Measurements from ENCODE around the gene HAGH. TPM values are rescaled to one million over a fixed set of nuclear protein-coding genes. Genes with fewer than 3 reads are reported as not detected.

Gene HAGH
- total RNA-seq, 2 donors from 2014 or later, result 39.5 to 47.5 TPM

DNA sequence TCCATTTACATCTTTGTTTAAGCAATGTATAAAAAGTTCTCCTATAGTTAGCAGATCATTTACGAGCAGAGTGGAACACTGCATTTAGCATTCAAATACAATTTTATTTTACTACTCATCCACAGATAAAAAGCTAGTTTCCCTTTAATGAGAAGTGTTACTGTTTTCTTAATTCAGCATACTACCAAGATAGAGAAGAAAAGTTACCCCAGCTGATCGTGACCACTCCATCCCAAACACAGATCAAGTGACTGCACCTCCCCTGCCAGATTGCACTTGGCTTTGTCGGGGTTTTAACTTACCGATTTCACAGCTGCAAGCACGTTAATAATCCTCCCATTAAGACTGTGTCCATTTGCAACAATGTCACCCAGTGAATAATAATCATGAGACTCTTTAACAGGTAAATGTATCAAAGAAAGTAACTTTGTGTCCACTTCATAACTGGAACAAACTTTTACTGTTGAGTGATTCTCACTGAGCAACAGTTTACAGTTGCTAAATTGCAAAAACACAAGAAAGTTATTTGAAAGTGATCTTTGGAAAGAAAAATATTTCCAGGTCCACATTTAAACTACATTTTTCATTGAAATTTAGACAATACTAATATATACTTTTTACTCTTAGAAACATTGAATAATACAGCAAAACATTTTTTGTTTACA, 30.9 kb upstream of the HAGH start:
- no peaks in the 10 kb centered on the region for H3K4me1 Mint-ChIP-seq (ENCODE audit: low read depth in 2 of 2)
- DNase-seq (ENCODE audit: low spot score) (no peak), ATAC-seq (no peak)
- peaks cover 37 to 54% of the 10 kb centered on the region in 2 donors for H3K27me3 Mint-ChIP-seq
- H3K27ac Mint-ChIP-seq, result no peak overlapping the region
- H3K36me3 Mint-ChIP-seq, result no peaks in the 10 kb centered on the region
- H3K9me3 Mint-ChIP-seq, result no peaks in the 10 kb centered on the region
- no peak overlapping the region for H3K4me3 Mint-ChIP-seq

DNA sequence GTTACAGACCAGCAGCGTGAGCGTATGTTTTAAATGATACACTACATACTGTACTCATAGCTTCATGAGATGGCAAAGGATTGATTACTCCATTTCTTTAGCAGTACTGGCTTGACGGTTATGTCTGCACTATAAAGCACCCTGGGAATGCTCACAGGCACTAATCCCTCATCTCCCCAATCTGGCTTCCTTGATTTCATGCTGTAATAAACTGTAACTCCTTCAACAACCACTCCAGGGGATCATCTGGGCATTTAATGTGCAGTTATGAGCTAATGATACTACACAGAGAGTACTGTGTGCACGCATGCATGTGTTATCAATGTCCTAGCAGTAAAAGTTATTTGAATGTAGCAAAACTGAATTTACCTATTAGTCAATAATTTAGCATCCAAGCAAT, 25.2 kb upstream of the HAGH start:
- H3K36me3 Mint-ChIP-seq, result no peaks in the 10 kb centered on the region
- H3K4me1 Mint-ChIP-seq (ENCODE audit: low read depth in 2 of 2), result no peaks in the 10 kb centered on the region
- no peak overlapping the region for H3K4me3 Mint-ChIP-seq
- ATAC-seq (no peak), DNase-seq (ENCODE audit: low spot score) (no peak)
- H3K27ac Mint-ChIP-seq, result no peak overlapping the region
- H3K9me3 Mint-ChIP-seq, result no peaks in the 10 kb centered on the region
- peaks cover 11 to 13% of the 10 kb centered on the region in 2 donors for H3K27me3 Mint-ChIP-seq

DNA sequence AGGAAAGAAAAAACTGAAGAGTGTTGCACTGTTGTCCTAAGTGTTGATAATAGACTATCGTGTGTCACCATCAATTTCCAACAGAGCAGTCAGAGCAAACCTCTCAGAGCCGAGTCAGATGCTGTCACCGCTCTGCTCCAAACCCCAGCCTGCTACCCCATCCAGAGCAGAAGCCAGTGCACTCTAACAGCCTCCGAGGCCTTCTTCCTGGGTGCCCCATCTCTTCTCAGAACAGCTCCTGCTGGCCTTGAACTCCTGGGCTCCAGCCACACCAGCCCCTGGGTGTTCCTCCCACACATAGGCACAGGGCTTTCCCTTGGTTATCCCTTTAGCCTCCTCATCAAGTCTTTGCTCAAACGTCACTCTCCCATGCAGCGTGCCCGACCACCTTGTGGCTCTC, 24.4 kb upstream of the HAGH start:
- Mint-ChIP-seq H3K27ac (no peak overlapping the region), H3K9me3 (no peaks in the 10 kb centered on the region), H3K27me3 (peaks cover 15 to 17% of the 10 kb centered on the region in 2 donors), H3K36me3 (no peaks in the 10 kb centered on the region), H3K4me1 (ENCODE audit: low read depth in 2 of 2) (no peaks in the 10 kb centered on the region), H3K4me3 (no peak overlapping the region)
- no peak for ATAC-seq
- no peak for DNase-seq (ENCODE audit: low spot score)

DNA sequence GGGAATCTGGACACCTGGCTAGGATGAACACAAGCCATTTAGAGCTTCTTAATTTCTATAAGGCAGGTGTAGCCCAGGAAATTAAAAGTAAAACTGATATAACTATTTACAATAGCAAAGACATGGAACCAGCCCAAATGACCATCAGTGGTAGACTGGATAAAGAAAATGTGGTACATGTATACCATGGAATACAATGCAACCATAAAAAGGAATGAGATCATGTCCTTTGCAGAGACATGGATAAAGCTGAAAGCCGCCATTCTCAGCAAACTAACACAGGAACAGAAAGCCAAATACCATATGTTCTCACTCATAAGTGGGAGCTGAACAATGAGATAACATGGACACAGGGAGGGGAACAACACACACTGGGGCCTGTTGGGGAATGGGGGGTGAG, 19.8 kb upstream of the HAGH start:
- no peak for ATAC-seq
- Mint-ChIP-seq H3K36me3 (no peaks in the 10 kb centered on the region), H3K9me3 (no peaks in the 10 kb centered on the region)

DNA sequence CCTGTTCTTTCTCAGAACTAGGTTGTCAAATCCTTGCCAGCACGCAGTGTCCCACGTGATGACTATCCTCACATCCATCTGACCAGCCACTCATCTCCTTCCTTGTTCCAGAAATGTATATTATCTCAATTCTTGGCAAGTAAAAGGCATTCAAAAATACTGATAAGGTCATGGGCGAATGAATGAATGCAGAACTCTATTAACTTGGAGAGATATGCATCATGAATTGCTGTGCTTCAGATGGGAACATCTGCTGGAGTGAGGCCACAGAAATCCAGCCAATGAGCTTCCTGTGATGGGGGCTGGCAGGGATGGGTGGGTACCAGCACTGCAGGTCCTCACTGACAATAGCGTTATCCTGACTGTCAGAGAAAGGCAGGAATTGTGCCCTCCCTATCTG, 19.4 kb upstream of the HAGH start:
- ATAC-seq, result no peak
- no peaks in the 10 kb centered on the region for H3K9me3 Mint-ChIP-seq
- peaks cover 7 to 8% of the 10 kb centered on the region in 2 donors for H3K27me3 Mint-ChIP-seq
- DNase-seq (ENCODE audit: low spot score), result no peak
- H3K4me1 Mint-ChIP-seq (ENCODE audit: low read depth in 2 of 2), result no peaks in the 10 kb centered on the region
- peak overlapping the region in 1 of 2 donors; percentile 15 for H3K27ac Mint-ChIP-seq
- H3K36me3 Mint-ChIP-seq, result no peaks in the 10 kb centered on the region
- H3K4me3 Mint-ChIP-seq, result no peak overlapping the region

More for the DNA sequence above, 19.8 kb upstream of the HAGH start:
- Mint-ChIP-seq H3K4me3 (no peak overlapping the region), H3K27ac (peak overlapping the region in 1 of 2 donors; percentile 15), H3K4me1 (ENCODE audit: low read depth in 2 of 2) (no peaks in the 10 kb centered on the region), H3K27me3 (peaks cover 8 to 11% of the 10 kb centered on the region in 2 donors)
- no peak for DNase-seq (ENCODE audit: low spot score)

DNA sequence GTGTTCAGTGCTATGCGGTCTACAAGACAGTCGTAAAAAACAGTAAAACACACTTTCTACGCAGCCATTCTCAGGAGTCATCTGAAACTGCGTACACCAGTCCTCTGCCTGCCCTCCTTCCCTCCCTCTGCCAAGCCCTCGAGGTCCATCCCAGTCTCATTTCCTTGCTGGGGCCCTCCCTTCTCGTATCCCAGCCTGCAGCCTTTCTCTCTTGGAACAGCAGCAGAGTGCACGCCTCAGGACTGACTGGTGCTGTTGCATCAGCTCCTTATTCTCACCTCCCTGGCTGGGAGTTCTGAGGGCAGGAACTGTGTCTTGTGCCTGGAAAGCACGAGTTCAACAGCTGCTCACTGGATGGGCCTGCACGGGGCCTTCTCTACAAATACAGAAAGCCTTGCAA, 12.9 kb upstream of the HAGH start:
- H3K4me1 Mint-ChIP-seq (ENCODE audit: low read depth in 2 of 2), result no peaks in the 10 kb centered on the region
- ATAC-seq (no peak), DNase-seq (ENCODE audit: low spot score) (no peak)
- no peaks in the 10 kb centered on the region for H3K36me3 Mint-ChIP-seq
- H3K9me3 Mint-ChIP-seq, result no peaks in the 10 kb centered on the region
- no peak overlapping the region for H3K27ac Mint-ChIP-seq
- no peaks in the 10 kb centered on the region for H3K27me3 Mint-ChIP-seq
- H3K4me3 Mint-ChIP-seq, result no peak overlapping the region

DNA sequence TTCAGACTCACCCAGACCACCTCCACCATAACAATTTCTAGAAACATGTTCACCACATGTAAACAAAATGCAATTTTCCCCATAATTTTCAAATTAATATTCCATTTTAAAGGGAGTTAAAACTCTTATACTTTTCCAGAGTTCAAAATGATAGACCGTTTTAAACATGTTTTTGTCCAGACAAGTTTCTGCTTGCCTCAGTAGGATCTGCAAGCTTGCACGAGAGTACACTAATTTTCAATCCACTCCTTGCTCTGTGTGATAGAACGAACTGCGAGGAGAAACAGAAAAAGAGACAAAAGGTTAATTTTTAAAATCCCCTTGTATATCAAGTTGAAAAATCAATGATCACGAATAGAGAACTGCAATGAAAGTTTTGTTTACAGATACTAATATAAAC, 7.5 kb upstream of the HAGH start:
- DNase-seq (ENCODE audit: low spot score) (no peak), ATAC-seq (no peak)
- Mint-ChIP-seq H3K36me3 (no peaks in the 10 kb centered on the region), H3K4me3 (no peak overlapping the region), H3K27me3 (no peaks in the 10 kb centered on the region), H3K4me1 (ENCODE audit: low read depth in 2 of 2) (peaks cover 0 to 11% of the 10 kb centered on the region in 2 donors), H3K27ac (no peak overlapping the region), H3K9me3 (no peaks in the 10 kb centered on the region)

DNA sequence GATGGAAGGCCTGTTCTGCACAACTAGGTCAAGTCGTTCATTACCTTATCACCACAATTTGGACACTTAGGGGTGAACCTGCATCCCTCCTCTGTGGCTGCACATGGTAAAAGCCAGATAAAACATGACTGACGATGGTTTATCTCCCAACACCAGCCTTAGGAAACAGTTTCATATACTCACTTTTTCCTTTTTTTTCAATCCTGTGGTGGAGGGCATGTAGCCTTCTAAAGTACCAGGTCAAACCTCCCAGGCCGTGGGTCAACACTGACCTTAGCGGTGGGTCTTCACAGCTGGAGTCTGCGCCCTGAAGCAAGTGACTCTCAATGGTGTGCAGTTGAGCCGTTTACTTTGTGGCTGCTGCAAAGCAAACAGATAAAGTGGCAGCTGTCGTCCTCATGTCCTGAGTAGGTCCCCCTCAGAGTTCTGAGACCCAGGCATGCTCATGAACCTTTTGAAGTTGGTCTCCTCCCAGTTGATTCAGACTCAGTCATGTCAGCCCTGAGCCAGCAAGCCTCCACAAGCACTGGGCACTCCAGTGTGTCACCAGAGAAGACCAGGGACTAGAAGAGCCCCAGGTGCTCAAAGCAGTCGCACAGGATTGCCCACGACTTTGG, 6.3 kb upstream of the HAGH start:
- ATAC-seq (no peak), DNase-seq (ENCODE audit: low spot score) (no peak)
- Mint-ChIP-seq H3K27me3 (no peaks in the 10 kb centered on the region), H3K4me3 (no peak overlapping the region), H3K4me1 (ENCODE audit: low read depth in 2 of 2) (peaks cover 0 to 13% of the 10 kb centered on the region in 2 donors), H3K27ac (peak overlapping the region in 1 of 2 donors; percentile 50), H3K36me3 (no peaks in the 10 kb centered on the region), H3K9me3 (no peaks in the 10 kb centered on the region)

DNA sequence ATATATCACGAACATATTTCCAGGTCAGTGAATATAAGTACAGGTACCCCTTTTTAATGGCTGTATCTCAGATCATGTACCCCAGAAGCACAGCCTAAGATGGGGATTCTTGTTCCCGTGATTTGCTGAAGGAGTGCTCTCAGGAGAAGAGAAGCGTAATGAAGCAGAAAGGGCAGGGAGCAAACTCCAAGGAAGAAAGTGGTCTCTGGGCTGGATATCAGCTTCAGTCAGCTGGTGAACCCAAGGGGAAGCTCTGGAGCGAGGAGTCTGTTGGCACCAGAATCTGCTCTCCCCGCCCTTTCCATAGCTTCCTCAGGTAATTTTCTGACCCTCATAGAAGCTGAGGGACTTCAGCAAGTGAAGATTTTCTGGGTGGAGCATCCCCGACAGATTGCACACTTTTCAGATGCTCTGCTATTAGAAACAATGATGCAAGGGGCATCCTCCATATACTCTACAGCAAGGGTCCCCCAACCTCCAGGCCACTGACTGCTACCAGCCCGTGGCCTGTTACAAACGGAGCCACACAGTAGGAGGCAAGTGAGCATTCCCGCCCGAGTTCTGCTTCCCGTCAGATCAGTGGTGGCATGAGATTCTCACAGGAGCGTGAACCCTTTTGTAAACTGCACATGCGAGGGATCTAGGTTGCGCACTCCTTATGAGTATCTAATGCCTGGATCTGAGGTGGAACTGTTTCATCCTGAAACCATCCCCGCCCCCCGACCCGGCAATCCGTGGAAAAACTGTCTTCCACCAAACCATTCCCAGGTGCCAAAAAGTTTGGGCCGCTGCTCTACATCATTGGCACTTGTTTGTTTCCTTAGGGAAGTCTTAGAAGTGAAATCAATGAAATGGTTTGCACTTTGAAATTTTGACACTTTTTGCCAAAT, 4.8 kb upstream of the HAGH start:
- Mint-ChIP-seq H3K9me3 (no peaks in the 10 kb centered on the region), H3K36me3 (no peaks in the 10 kb centered on the region), H3K4me3 (no peak overlapping the region), H3K4me1 (ENCODE audit: low read depth in 2 of 2) (peaks cover 7 to 23% of the 10 kb centered on the region in 2 donors), H3K27me3 (no peaks in the 10 kb centered on the region), H3K27ac (no peak overlapping the region)
- DNase-seq (ENCODE audit: low spot score), result no peak
- no peak for ATAC-seq

DNA sequence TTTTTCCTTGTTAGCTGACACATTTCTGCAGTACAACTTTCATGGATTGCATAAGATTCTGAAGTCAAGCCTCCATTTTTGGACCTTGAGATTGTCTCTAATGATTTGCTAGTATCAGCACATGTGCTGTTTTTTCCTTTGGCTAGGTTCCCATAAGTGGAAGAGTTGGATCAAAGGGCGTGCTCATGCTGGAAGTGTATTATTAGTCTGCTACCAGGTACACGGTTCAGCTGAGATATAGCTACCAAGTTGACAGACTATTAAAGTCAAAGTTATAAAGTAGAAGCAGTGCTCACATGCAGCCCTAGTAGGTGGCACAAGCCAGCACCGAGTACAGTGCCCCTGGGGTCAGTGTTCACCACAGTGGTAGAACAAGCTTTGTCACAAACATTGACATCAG, 3.6 kb upstream of the HAGH start:
- ATAC-seq, result no peak
- no peaks in the 10 kb centered on the region for H3K9me3 Mint-ChIP-seq
- DNase-seq (ENCODE audit: low spot score), result no peak
- H3K27me3 Mint-ChIP-seq, result no peaks in the 10 kb centered on the region
- H3K4me1 Mint-ChIP-seq (ENCODE audit: low read depth in 2 of 2), result peaks cover 7 to 26% of the 10 kb centered on the region in 2 donors
- no peak overlapping the region for H3K27ac Mint-ChIP-seq
- no peaks in the 10 kb centered on the region for H3K36me3 Mint-ChIP-seq
- no peak overlapping the region for H3K4me3 Mint-ChIP-seq

DNA sequence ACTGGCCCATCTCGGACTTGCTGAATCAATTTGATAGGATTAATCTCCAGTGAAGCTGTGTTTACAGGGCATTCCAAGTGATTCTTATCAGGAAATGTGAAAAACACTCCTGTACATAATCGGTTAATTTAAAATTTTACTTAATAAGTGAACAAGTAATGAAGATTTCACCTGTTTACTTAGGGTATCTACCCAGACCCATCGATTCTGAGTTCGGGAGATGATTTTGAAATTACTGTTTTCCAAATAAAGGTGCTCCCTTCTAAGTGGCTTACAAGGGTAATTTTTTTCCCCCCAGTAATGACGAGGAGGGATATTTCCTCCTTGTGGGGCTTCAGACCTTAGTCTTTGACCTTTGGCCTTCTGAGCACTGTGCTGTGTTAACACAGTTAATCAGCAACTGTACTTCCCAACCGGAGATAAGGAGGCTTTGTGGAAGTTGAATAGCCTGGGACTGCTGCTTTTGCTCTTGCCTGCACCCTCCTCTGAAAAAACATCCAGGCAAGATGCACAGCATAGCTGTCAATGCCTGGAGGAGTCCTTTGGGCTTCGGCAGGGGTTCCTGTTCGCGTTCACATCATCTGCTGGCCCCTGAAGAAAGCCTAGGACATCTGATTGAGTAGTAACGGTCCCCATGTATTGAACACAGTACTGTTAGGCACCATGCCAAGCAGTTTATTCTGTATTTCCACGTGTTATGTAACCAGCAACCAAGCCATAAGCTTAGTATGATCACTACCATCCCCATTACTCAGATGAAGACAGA, 2.2 kb upstream of the HAGH start:
- Mint-ChIP-seq H3K27me3 (no peaks in the 10 kb centered on the region), H3K4me3 (no peak overlapping the region), H3K4me1 (ENCODE audit: low read depth in 2 of 2) (peaks cover 13 to 30% of the 10 kb centered on the region in 2 donors), H3K27ac (no peak overlapping the region), H3K9me3 (no peaks in the 10 kb centered on the region), H3K36me3 (no peaks in the 10 kb centered on the region)
- DNase-seq (ENCODE audit: low spot score) (no peak), ATAC-seq (no peak)

DNA sequence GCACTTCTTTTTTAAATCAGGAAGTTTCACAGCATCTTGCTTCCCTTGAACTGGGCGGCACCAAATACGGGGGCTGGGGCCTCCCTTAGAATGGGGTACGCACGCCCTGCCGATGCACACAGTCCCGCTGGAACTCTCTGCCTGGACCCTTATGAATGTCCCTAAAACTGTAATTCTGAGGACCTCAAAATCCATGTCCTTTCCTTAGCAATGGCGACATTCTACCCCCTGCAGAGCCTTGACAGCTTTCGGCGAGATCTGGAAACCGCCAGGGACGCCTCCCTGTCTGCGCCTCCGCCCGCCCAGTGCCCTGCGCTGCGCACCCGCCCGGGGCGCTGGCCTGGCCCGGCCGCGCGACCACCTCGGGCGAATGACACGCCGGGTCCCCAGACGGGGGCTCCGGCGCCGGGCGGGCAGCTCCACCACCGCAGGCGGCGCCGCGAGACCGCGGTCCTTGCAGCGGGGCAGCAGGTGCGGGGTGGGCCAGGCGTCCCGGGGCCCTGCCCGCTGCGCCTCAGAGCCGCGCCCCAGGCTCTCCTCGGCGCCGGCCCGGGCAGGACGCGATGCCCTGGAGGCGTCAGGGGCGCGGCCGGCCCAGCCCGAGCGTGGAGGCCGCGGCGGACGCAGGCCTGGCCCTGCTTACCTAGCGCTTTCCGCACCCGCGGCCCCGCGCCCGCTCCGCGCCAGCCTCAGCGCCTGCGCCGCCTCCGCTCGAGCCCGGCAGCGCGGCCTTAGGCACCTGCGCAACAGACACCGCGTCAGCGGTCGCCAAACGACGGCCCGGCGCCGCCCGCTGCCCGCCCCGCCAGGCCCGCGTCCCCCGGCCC, 548 bp downstream of the HAGH start:
- Mint-ChIP-seq H3K36me3 (no peaks in the 10 kb centered on the region), H3K27ac (peak overlapping the region in 1 of 2 donors; percentile 95), H3K27me3 (no peaks in the 10 kb centered on the region), H3K4me3 (peak overlapping the region; percentile 96), H3K4me1 (ENCODE audit: low read depth in 2 of 2) (peaks cover 13 to 27% of the 10 kb centered on the region in 2 donors), H3K9me3 (no peaks in the 10 kb centered on the region)
- peak; percentile 79 for DNase-seq (ENCODE audit: low spot score)
- peak; percentile 77 to 86 for ATAC-seq

DNA sequence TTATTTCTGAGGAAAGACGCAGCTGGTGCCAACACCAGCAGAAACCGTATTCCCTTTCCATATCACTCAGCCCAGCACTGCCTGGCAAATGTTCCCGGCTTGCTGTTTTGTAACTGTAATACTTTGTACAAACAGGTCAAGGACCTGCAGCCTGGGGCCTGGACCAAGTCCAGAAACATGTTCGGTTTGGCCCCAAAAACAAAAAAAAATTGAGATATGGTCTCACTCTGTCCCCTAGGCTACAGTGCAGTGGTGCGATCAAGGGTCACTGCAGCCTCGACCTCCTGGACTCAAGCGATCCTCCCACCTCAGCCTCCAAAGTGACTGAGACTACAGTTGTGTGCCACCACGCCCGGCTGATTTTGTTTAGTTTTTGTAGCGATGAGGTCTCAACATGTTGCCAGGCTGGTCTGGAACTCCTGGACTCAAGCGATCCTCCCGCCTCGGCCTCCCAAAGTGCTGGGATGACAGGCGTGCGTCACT, 1.2 kb downstream of the HAGH start:
- Mint-ChIP-seq H3K36me3 (no peaks in the 10 kb centered on the region), H3K27ac (no peak overlapping the region), H3K4me1 (ENCODE audit: low read depth in 2 of 2) (peaks cover 13 to 22% of the 10 kb centered on the region in 2 donors), H3K9me3 (no peaks in the 10 kb centered on the region), H3K27me3 (no peaks in the 10 kb centered on the region), H3K4me3 (peak overlapping the region; percentile 68)
- ATAC-seq (no peak), DNase-seq (ENCODE audit: low spot score) (no peak)
